Astrocyte (in vitro differentiated cells and primary cell): ENCODE data around the gene BTBD16.

Source experiments
- CTCF ChIP-seq: IDR thresholded peaks from 2 replicates; pipeline ENCODE4 v1.5.1; 2011; ENCODE audit warnings: low read depth, mild to moderate bottlenecking, inconsistent platforms, low read length, moderate library complexity; ENCODE audit not compliant: insufficient read depth
- EZH2 ChIP-seq: IDR thresholded peaks from 2 replicates; pipeline ENCODE4 v1.6.1; 2012; ENCODE audit warnings: mild to moderate bottlenecking, low read length, inconsistent platforms; ENCODE audit not compliant: insufficient read depth

GRCh38 chr10:122258136-122259074 is 12.7 kb upstream of the BTBD16 start:
- TF ChIP-seq CTCF: no peak
- TF ChIP-seq EZH2: no peak
